Measurements from ENCODE around the gene GAS2L2. TPM values are rescaled to one million over a fixed set of nuclear protein-coding genes. Genes with fewer than 3 reads are reported as not detected.

Gene GAS2L2
- total and polyA plus RNA-seq, 5 donors from 2014 or later, result not detected

GRCh38 chr17:35743626-35744328 is 9.3 kb downstream of the GAS2L2 start:
- DNase-seq, result no peak
- peak overlapping the region in 1 of 3 donors; percentile 5 for H3K27ac Mint-ChIP-seq
- peaks cover 56% of the 10 kb centered on the region for H3K27me3 Mint-ChIP-seq

DNA sequence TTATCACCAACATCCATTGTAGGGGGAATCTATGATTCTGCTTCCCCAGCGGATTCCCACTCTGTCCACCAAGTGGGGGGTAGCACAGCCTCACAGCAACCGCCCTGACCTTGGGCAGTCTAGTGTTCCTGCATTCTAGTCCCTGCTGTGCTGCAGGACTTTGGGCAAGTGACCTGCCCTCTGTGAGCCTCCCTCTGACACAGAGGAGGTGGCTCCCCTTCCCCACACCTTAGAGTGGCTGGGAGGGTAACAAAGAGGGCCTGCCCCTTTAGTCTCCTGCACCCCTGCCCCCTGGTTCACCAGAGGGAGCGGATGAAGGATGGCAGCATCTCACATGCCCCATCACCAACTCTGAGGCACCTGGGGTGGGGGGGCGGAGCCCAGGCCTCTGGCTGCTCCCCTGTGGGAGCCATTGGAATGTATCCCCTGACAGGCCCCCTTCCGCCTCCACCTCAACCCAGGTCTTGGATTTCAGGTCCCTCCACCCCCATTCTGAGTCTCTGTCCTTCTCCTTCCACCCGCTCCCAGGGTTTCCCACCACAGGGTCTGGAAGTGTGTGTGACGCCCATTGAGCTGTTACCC is 10.1 kb downstream of the GAS2L2 start:
- H3K9me3 Mint-ChIP-seq, result peaks cover 0 to 3% (median 0%) of the 10 kb centered on the region in 7 donors
- peaks cover 0 to 11% (median 1%) of the 10 kb centered on the region in 4 donors for H3K4me1 Mint-ChIP-seq
- Histone ChIP-seq H3K27ac (ENCODE audit: insufficient read depth, low read length, poor library complexity, severe bottlenecking) (no peak overlapping the region), H3K9me3 (ENCODE audit: control insufficient read depth in 2 of 2, low read length in 2 of 2) (no peaks in the 10 kb centered on the region), H3K4me3 (ENCODE audit: low read depth, low read length) (no peak overlapping the region), H3K27me3 (ENCODE audit: control insufficient read depth, insufficient read depth, low read length) (peaks cover 4% of the 10 kb centered on the region), H3K4me1 (ENCODE audit: control insufficient read depth, insufficient read depth, low read length, poor library complexity, severe bottlenecking) (peaks cover 10% of the 10 kb centered on the region), H3K36me3 (ENCODE audit: control insufficient read depth, insufficient read depth, low read length) (no peaks in the 10 kb centered on the region)
- H3K27ac Mint-ChIP-seq, result no peak overlapping the region
- no peak overlapping the region for H3K4me3 Mint-ChIP-seq
- H3K27me3 Mint-ChIP-seq, result peaks cover 49% of the 10 kb centered on the region
- no peaks in the 10 kb centered on the region for H3K36me3 Mint-ChIP-seq
- no peak for DNase-seq
- no peak for ATAC-seq (ENCODE audit: low read depth in 2 of 2)

More at GRCh38 chr17:35743626-35744328, 9.3 kb downstream of the GAS2L2 start:
- Histone ChIP-seq H3K27ac (ENCODE audit: insufficient read depth, low read length, poor library complexity, severe bottlenecking) (no peak overlapping the region), H3K4me1 (ENCODE audit: control insufficient read depth, insufficient read depth, low read length, poor library complexity, severe bottlenecking) (peaks cover 10% of the 10 kb centered on the region), H3K36me3 (ENCODE audit: control insufficient read depth, insufficient read depth, low read length) (no peaks in the 10 kb centered on the region), H3K9me3 (ENCODE audit: control insufficient read depth in 2 of 2, low read length in 2 of 2) (no peaks in the 10 kb centered on the region), H3K4me3 (ENCODE audit: low read depth, low read length) (no peak overlapping the region), H3K27me3 (ENCODE audit: control insufficient read depth, insufficient read depth, low read length) (peaks cover 9% of the 10 kb centered on the region)
- Mint-ChIP-seq H3K4me3 (peak overlapping the region in 3 of 4 donors; percentile 34 to 59 (median 44)), H3K36me3 (no peaks in the 10 kb centered on the region), H3K4me1 (peaks cover 0 to 11% (median 1%) of the 10 kb centered on the region in 4 donors), H3K9me3 (peaks cover 0 to 3% (median 0%) of the 10 kb centered on the region in 7 donors)
- no peak for ATAC-seq (ENCODE audit: low read depth in 2 of 2)

GRCh38 chr17:35742496-35742895 is 10.5 kb downstream of the GAS2L2 start:
- Mint-ChIP-seq H3K27me3 (peaks cover 45% of the 10 kb centered on the region), H3K4me3 (no peak overlapping the region), H3K9me3 (peaks cover 0 to 3% (median 0%) of the 10 kb centered on the region in 7 donors), H3K36me3 (no peaks in the 10 kb centered on the region), H3K27ac (peak overlapping the region in 1 of 3 donors; percentile 80), H3K4me1 (peaks cover 0 to 11% (median 1%) of the 10 kb centered on the region in 4 donors)
- Histone ChIP-seq H3K27me3 (ENCODE audit: control insufficient read depth, insufficient read depth, low read length) (peaks cover 4% of the 10 kb centered on the region), H3K9me3 (ENCODE audit: control insufficient read depth in 2 of 2, low read length in 2 of 2) (no peaks in the 10 kb centered on the region), H3K4me1 (ENCODE audit: control insufficient read depth, insufficient read depth, low read length, poor library complexity, severe bottlenecking) (peaks cover 10% of the 10 kb centered on the region), H3K27ac (ENCODE audit: insufficient read depth, low read length, poor library complexity, severe bottlenecking) (no peak overlapping the region), H3K36me3 (ENCODE audit: control insufficient read depth, insufficient read depth, low read length) (no peaks in the 10 kb centered on the region), H3K4me3 (ENCODE audit: low read depth, low read length) (no peak overlapping the region)
- ATAC-seq (ENCODE audit: low read depth in 2 of 2) (no peak), DNase-seq (no peak)

DNA sequence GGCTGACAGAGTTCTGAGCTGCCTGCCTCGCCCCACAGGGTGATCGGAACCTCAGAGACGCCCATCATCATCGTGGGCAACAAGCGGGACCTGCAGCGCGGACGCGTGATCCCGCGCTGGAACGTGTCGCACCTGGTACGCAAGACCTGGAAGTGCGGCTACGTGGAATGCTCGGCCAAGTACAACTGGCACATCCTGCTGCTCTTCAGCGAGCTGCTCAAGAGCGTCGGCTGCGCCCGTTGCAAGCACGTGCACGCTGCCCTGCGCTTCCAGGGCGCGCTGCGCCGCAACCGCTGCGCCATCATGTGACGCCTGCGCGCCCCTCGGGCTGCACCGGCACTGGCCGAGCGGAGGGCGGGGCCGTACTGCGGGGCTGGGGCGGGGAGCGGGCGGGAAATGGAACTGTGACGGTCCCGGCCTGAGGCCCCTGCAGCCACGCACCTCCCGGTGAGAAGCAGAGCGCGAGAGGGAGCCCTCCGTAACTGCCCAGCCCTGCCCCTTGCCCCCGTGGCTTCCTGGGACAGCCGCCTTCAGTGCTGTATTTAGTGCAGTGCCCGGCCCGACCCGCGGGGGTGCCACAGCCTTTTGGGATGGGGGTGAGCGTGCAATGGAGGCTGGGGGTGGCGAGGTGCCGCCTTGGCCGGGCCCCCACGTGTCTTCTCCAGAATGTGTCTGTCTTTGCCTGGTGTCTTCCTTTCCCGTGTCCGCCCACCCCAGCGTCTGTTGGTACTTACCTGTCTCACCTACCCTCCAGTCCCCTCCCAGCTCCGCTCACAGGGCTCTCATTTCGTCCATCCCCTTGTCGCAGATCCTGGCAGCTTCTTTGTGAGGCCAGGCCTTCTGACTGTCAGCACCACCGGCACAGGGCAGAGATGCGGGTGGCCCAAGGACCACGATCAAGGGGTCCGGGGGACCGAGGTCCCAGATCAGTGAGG is 11.8 kb downstream of the GAS2L2 start:
- H3K36me3 Mint-ChIP-seq, result no peaks in the 10 kb centered on the region
- H3K4me3 Mint-ChIP-seq, result peak overlapping the region in 3 of 4 donors; percentile 53 to 79 (median 63)
- DNase-seq, result peak in 1 of 3 donors; percentile 36
- H3K4me1 Mint-ChIP-seq, result peaks cover 0 to 11% (median 1%) of the 10 kb centered on the region in 4 donors
- H3K27me3 Mint-ChIP-seq, result peaks cover 42% of the 10 kb centered on the region
- Histone ChIP-seq H3K36me3 (ENCODE audit: control insufficient read depth, insufficient read depth, low read length) (no peaks in the 10 kb centered on the region), H3K27ac (ENCODE audit: insufficient read depth, low read length, poor library complexity, severe bottlenecking) (no peak overlapping the region), H3K9me3 (ENCODE audit: control insufficient read depth in 2 of 2, low read length in 2 of 2) (no peaks in the 10 kb centered on the region), H3K4me1 (ENCODE audit: control insufficient read depth, insufficient read depth, low read length, poor library complexity, severe bottlenecking) (peaks cover 6% of the 10 kb centered on the region), H3K27me3 (ENCODE audit: control insufficient read depth, insufficient read depth, low read length) (peaks cover 4% of the 10 kb centered on the region), H3K4me3 (ENCODE audit: low read depth, low read length) (no peak overlapping the region)
- H3K27ac Mint-ChIP-seq, result no peak overlapping the region
- peaks cover 0 to 3% (median 0%) of the 10 kb centered on the region in 7 donors for H3K9me3 Mint-ChIP-seq
- peak; percentile 37 to 60 for ATAC-seq (ENCODE audit: low read depth in 2 of 2)

DNA sequence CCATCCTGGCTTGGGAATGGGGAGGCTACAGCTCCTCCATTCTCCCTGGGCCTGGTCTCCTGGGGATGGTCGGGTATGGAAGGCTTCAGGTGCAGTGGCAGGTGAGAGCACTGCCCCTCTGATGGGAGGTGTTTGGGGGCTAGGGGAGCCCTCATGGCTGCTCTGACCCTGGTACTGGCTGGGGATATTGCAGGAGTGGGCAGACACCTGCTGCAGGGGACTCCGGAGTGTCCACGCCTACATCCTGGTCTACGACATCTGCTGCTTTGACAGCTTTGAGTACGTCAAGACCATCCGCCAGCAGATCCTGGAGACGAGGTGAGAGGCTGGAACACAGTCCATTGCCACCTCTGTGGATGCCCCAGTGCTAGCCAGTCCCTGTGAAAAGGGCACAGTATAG is 12.8 kb downstream of the GAS2L2 start:
- Histone ChIP-seq H3K36me3 (ENCODE audit: control insufficient read depth, insufficient read depth, low read length) (no peaks in the 10 kb centered on the region), H3K4me3 (ENCODE audit: low read depth, low read length) (no peak overlapping the region), H3K9me3 (ENCODE audit: control insufficient read depth in 2 of 2, low read length in 2 of 2) (no peaks in the 10 kb centered on the region), H3K27ac (ENCODE audit: insufficient read depth, low read length, poor library complexity, severe bottlenecking) (no peak overlapping the region), H3K4me1 (ENCODE audit: control insufficient read depth, insufficient read depth, low read length, poor library complexity, severe bottlenecking) (peaks cover 6% of the 10 kb centered on the region), H3K27me3 (ENCODE audit: control insufficient read depth, insufficient read depth, low read length) (peaks cover 4% of the 10 kb centered on the region)
- Mint-ChIP-seq H3K4me3 (no peak overlapping the region), H3K4me1 (peaks cover 0 to 11% (median 1%) of the 10 kb centered on the region in 4 donors), H3K27ac (no peak overlapping the region), H3K9me3 (peaks cover 0 to 3% (median 0%) of the 10 kb centered on the region in 7 donors), H3K27me3 (peaks cover 41% of the 10 kb centered on the region), H3K36me3 (no peaks in the 10 kb centered on the region)
- ATAC-seq (ENCODE audit: low read depth in 2 of 2), result no peak
- DNase-seq, result no peak

DNA sequence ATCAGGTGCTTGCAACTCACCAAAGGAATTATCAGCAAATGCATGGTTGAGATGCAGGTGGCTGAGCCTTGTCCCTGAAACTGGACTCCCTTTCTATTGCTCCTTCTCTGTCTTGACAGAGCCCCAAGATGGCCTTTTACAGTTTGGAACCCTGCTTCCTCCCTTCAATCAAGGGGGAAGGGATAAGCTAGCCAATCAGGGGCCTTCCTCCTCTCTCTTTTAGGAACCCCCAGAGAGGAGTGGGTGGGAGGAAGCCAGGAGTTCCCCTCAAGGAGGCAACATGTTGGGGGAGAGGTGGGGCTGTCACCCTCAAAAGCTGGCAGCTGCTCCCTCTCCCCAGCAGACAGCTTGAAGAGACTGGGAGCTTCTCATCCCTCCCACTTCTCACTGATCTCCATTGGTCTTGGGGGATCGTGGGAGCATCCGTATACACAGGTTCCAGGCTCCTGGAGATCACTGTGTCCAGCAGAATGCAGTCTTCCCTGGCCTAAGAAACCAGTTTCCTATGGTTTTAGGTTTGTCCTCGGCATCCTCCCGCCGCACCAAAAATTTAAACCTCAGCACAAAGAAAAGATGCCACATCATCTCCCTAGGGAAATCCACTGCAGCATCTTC is 14.4 kb downstream of the GAS2L2 start:
- no peak for ATAC-seq (ENCODE audit: low read depth in 2 of 2)
- DNase-seq, result no peak
- H3K27me3 Mint-ChIP-seq, result peaks cover 42% of the 10 kb centered on the region

DNA sequence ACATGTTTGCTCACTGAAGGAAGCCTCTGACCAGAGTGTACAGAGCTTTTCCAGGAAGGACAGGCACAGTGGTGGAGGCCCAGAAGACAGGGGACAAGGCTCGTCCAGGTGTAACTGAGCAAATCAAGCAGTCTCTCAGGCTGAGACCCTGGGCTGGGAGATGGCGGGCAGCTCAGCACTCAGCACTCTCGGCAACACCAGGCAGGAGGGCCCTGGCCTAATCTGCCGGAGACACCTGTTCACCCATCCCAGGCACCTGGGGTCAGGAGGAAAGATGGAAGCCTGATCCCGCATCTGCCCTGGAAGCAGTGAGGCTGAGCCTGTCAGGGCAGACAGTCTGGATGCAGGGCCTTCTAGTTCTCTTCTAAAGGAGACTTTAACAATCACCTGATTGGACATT is 16.8 kb downstream of the GAS2L2 start:
- Mint-ChIP-seq H3K27ac (no peak overlapping the region), H3K4me3 (no peak overlapping the region), H3K4me1 (peaks cover 0 to 13% (median under 1%) of the 10 kb centered on the region in 4 donors), H3K36me3 (no peaks in the 10 kb centered on the region), H3K9me3 (no peaks in the 10 kb centered on the region), H3K27me3 (peaks cover 26% of the 10 kb centered on the region)
- H3K36me3 ChIP-seq (ENCODE audit: control insufficient read depth, insufficient read depth, low read length), result no peaks in the 10 kb centered on the region
- no peak overlapping the region for H3K27ac ChIP-seq (ENCODE audit: insufficient read depth, low read length, poor library complexity, severe bottlenecking)
- DNase-seq (no peak), ATAC-seq (ENCODE audit: low read depth in 2 of 2) (no peak)
- H3K4me3 ChIP-seq (ENCODE audit: low read depth, low read length), result no peak overlapping the region
- no peaks in the 10 kb centered on the region for H3K9me3 ChIP-seq (ENCODE audit: control insufficient read depth in 2 of 2, low read length in 2 of 2)
- no peaks in the 10 kb centered on the region for H3K27me3 ChIP-seq (ENCODE audit: control insufficient read depth, insufficient read depth, low read length)
- H3K4me1 ChIP-seq (ENCODE audit: control insufficient read depth, insufficient read depth, low read length, poor library complexity, severe bottlenecking), result peaks cover 4% of the 10 kb centered on the region

More for the DNA sequence above, 14.4 kb downstream of the GAS2L2 start:
- Mint-ChIP-seq H3K36me3 (no peaks in the 10 kb centered on the region), H3K4me1 (peaks cover 0 to 11% (median 1%) of the 10 kb centered on the region in 4 donors), H3K9me3 (peaks cover 0 to under 1% (median 0%) of the 10 kb centered on the region in 7 donors), H3K4me3 (no peak overlapping the region), H3K27ac (no peak overlapping the region)
- no peak overlapping the region for H3K4me3 ChIP-seq (ENCODE audit: low read depth, low read length)
- H3K4me1 ChIP-seq (ENCODE audit: control insufficient read depth, insufficient read depth, low read length, poor library complexity, severe bottlenecking), result peaks cover 6% of the 10 kb centered on the region
- no peaks in the 10 kb centered on the region for H3K9me3 ChIP-seq (ENCODE audit: control insufficient read depth in 2 of 2, low read length in 2 of 2)
- H3K27me3 ChIP-seq (ENCODE audit: control insufficient read depth, insufficient read depth, low read length), result peaks cover 4% of the 10 kb centered on the region
- no peak overlapping the region for H3K27ac ChIP-seq (ENCODE audit: insufficient read depth, low read length, poor library complexity, severe bottlenecking)
- H3K36me3 ChIP-seq (ENCODE audit: control insufficient read depth, insufficient read depth, low read length), result no peaks in the 10 kb centered on the region
